ENCODE measurements around the gene TPCN2.

TPCN2 gene

GRCh38 chr11:69111624-69112542 is 63.2 kb downstream of the TPCN2 start:
- no peaks in the 10 kb centered on the region for H3K27me3 ChIP-seq
- no peak overlapping the region for H3K4me3 ChIP-seq
- TF ChIP-seq CTCF (IDR thresholded peaks at IDR 0.05): no peak
- peaks cover 0 to 6% (median 0%) of the 10 kb centered on the region in 3 donors for H3K36me3 ChIP-seq
- no peaks in the 10 kb centered on the region for H3K9me3 ChIP-seq
- intact Hi-C loops (cut with DNase I; ENCODE audit: low total_unique reads): loop anchor here (10.0 kb wide), 1 partner anchor 183 kb away; the partner anchor contains the start of gene MYEOV
- no peak for DNase-seq
- peaks cover 0 to 16% (median 12%) of the 10 kb centered on the region in 4 donors for H3K4me1 ChIP-seq
- no peak overlapping the region for H3K27ac ChIP-seq

GRCh38 chr11:69113226-69113625 is 64.5 kb downstream of the TPCN2 start:
- Histone ChIP-seq H3K36me3 (peaks cover 0 to 5% (median 0%) of the 10 kb centered on the region in 3 donors), H3K27me3 (no peaks in the 10 kb centered on the region), H3K4me3 (no peak overlapping the region), H3K4me1 (peaks cover 0 to 16% (median 12%) of the 10 kb centered on the region in 4 donors), H3K27ac (no peak overlapping the region), H3K9me3 (no peaks in the 10 kb centered on the region)
- TF ChIP-seq CTCF (IDR thresholded peaks at IDR 0.05): no peak
- intact Hi-C loops (cut with DNase I; ENCODE audit: low total_unique reads): loop anchor here (10.0 kb wide), 1 partner anchor 182 kb away; the partner anchor contains the start of gene MYEOV
- no peak for DNase-seq

- Histone ChIP-seq H3K27me3 (no peaks in the 10 kb centered on the region), H3K36me3 (no peaks in the 10 kb centered on the region), H3K4me1 (peaks cover 0 to 16% (median 12%) of the 10 kb centered on the region in 4 donors), H3K4me3 (no peak overlapping the region), H3K9me3 (no peaks in the 10 kb centered on the region), H3K27ac (no peak overlapping the region)
- no peak for DNase-seq
- TF ChIP-seq CTCF (IDR thresholded peaks at IDR 0.05): no peak
- intact Hi-C loops (cut with DNase I; ENCODE audit: low total_unique reads): loop anchor here (10.0 kb wide), 1 partner anchor 181 kb away; the partner anchor contains the start of gene MYEOV
These were observed 65.1 kb downstream of the TPCN2 start for GRCh38 chr11:69113646-69114340.

- no peak overlapping the region for H3K27ac ChIP-seq
- no peaks in the 10 kb centered on the region for H3K36me3 ChIP-seq
- no peak for DNase-seq
- H3K4me1 ChIP-seq: peaks cover 0 to 16% (median 12%) of the 10 kb centered on the region in 4 donors
- H3K27me3 ChIP-seq: no peaks in the 10 kb centered on the region
- H3K9me3 ChIP-seq: no peaks in the 10 kb centered on the region
- no peak for TF ChIP-seq CTCF (IDR thresholded peaks at IDR 0.05)
- intact Hi-C loops (cut with DNase I; ENCODE audit: low total_unique reads): loop anchor here (10.0 kb wide), 1 partner anchor 180 kb away; the partner anchor contains the start of gene MYEOV
- H3K4me3 ChIP-seq: no peak overlapping the region
These were observed 65.6 kb downstream of the TPCN2 start for GRCh38 chr11:69114362-69114761.

GRCh38 chr11:69114811-69115523 is 66.2 kb downstream of the TPCN2 start:
- Histone ChIP-seq H3K36me3 (no peaks in the 10 kb centered on the region), H3K9me3 (no peaks in the 10 kb centered on the region), H3K27ac (no peak overlapping the region), H3K4me3 (no peak overlapping the region), H3K27me3 (no peaks in the 10 kb centered on the region), H3K4me1 (peaks cover 0 to 16% (median 12%) of the 10 kb centered on the region in 4 donors)
- no peak for DNase-seq
- intact Hi-C loops (cut with DNase I; ENCODE audit: low total_unique reads): loop anchor here (10.0 kb wide), 1 partner anchor 180 kb away; the partner anchor contains the start of gene MYEOV
- no peak for TF ChIP-seq CTCF (IDR thresholded peaks at IDR 0.05)

Measured in tibial artery (tissue), 4 donors.